Activated naive CD8-positive, alpha-beta T cell treated with anti-CD3 and anti-CD28 coated beads, Interleukin-2, amount 10 ng/mL, durations not matched to agents 7 days and 5 days (primary cell): ENCODE results near the gene LONRF2. TPM values are rescaled to one million over a fixed set of nuclear protein-coding genes. Genes with fewer than 3 reads are reported as not detected.
"Not testable (repeated sequence)": the region's sequence is repeated elsewhere in the genome, so short reads cannot be mapped to it uniquely, and the experiment has no call there.

Experiments
- ATAC-seq: fragments of 150-1000 bp; cut with Tn5 transposase; one replicate; pipeline ENCODE4 v1.10.0; 2021; ENCODE audit warnings: low read depth, moderate library complexity
- POLR2A ChIA-PET: fragments of 350-600 bp; sonication (Branson Sonifier 250); formaldehyde crosslinking; loops from one replicate; lab custom pipeline; 2021; ENCODE audit warnings: antibody characterized with exemption; lab: Charles Lee
- DNase-seq: peaks from one replicate; pipeline ENCODE4 v3.0.0; 2021
- H3K27ac Mint-ChIP-seq: one replicate; pipeline ENCODE4 v1.8.0; 2022; ENCODE audit warnings: mild to moderate bottlenecking, mixed read lengths
- H3K27me3 Mint-ChIP-seq: one replicate; pipeline ENCODE4 v1.8.0; 2022; ENCODE audit warnings: mild to moderate bottlenecking, moderate library complexity, mixed read lengths
- H3K36me3 Mint-ChIP-seq: one replicate; pipeline ENCODE4 v1.8.0; 2021; ENCODE audit warnings: mild to moderate bottlenecking, mixed read lengths
- H3K4me1 Mint-ChIP-seq: one replicate; pipeline ENCODE4 v1.8.0; 2021; ENCODE audit warnings: mixed read lengths
- H3K4me3 Mint-ChIP-seq: one replicate; pipeline ENCODE4 v1.8.0; 2022; ENCODE audit warnings: mild to moderate bottlenecking, moderate library complexity, mixed read lengths
- H3K9me3 Mint-ChIP-seq: one replicate; pipeline ENCODE4 v1.8.0; 2021; ENCODE audit warnings: mixed read lengths
- total RNA-seq, 2 experiments: library from RNA; stranded (reverse); gene quantifications; one replicate each; pipeline ENCODE4 v1.2.3, GENCODE V29; 2021

The LONRF2 gene
- total RNA-seq, result under 1 TPM; 0.08 to 0.09 TPM

GRCh38 chr2:100321866-100322820, at the start of gene LONRF2:
LONRF2 (minus strand) TSS chr2:100322501; CDS start chr2:100322093, 408 bp downstream.
- Mint-ChIP-seq H3K36me3 (peaks cover 4% of the 10 kb centered on the region), H3K9me3 (peaks cover 12% of the 10 kb centered on the region), H3K4me1 (peaks cover 4% of the 10 kb centered on the region), H3K4me3 (peak within 1 kb of the TSS; percentile 60), H3K27ac (no peak within 1 kb of the TSS), H3K27me3 (peaks cover 67% of the 10 kb centered on the region)
- ATAC-seq (peak; percentile 45), DNase-seq (peak; percentile 40)
- POLR2A ChIA-PET, result no interaction called here

GRCh38 chr2:100367163-100367562, 44.9 kb upstream of the LONRF2 start:
- Mint-ChIP-seq H3K27ac (no peak overlapping the region), H3K4me1 (no peaks in the 10 kb centered on the region), H3K36me3 (no peaks in the 10 kb centered on the region), H3K27me3 (peaks cover 27% of the 10 kb centered on the region), H3K9me3 (peaks cover 12% of the 10 kb centered on the region), H3K4me3 (no peak overlapping the region)
- DNase-seq, result no peak
- POLR2A ChIA-PET, result no interaction called here
- no peak for ATAC-seq

GRCh38 chr2:100365434-100365833, 43.1 kb upstream of the LONRF2 start:
- ATAC-seq (no peak), DNase-seq (no peak)
- Mint-ChIP-seq H3K27ac (no peak overlapping the region), H3K36me3 (no peaks in the 10 kb centered on the region), H3K4me1 (no peaks in the 10 kb centered on the region), H3K9me3 (peaks cover 10% of the 10 kb centered on the region), H3K27me3 (peaks cover 14% of the 10 kb centered on the region), H3K4me3 (no peak overlapping the region)
- POLR2A ChIA-PET, result no interaction called here

- H3K9me3 Mint-ChIP-seq, H3K36me3 Mint-ChIP-seq, H3K27ac Mint-ChIP-seq, H3K4me3 Mint-ChIP-seq, ATAC-seq, POLR2A ChIA-PET, H3K4me1 Mint-ChIP-seq, H3K27me3 Mint-ChIP-seq, DNase-seq: not testable (repeated sequence)
These were observed 40.0 kb upstream of the LONRF2 start for GRCh38 chr2:100362269-100362668.

- H3K9me3 Mint-ChIP-seq, result peaks cover 6% of the 10 kb centered on the region
- no peak overlapping the region for H3K4me3 Mint-ChIP-seq
- no peaks in the 10 kb centered on the region for H3K36me3 Mint-ChIP-seq
- ATAC-seq (no peak), DNase-seq (no peak)
- no peak overlapping the region for H3K27ac Mint-ChIP-seq
- POLR2A ChIA-PET, result no interaction called here
- no peaks in the 10 kb centered on the region for H3K4me1 Mint-ChIP-seq
- H3K27me3 Mint-ChIP-seq, result peaks cover 6% of the 10 kb centered on the region
These were observed 37.3 kb upstream of the LONRF2 start for GRCh38 chr2:100359576-100359975.

GRCh38 chr2:100358554-100358953, 36.3 kb upstream of the LONRF2 start:
- DNase-seq (no peak), ATAC-seq (no peak)
- H3K36me3 Mint-ChIP-seq, result no peaks in the 10 kb centered on the region
- H3K9me3 Mint-ChIP-seq, result peaks cover 6% of the 10 kb centered on the region
- H3K27me3 Mint-ChIP-seq, result peaks cover 15% of the 10 kb centered on the region
- POLR2A ChIA-PET, result no interaction called here
- H3K27ac Mint-ChIP-seq, result no peak overlapping the region
- H3K4me1 Mint-ChIP-seq, result no peaks in the 10 kb centered on the region
- H3K4me3 Mint-ChIP-seq, result no peak overlapping the region

GRCh38 chr2:100352521-100352920, 30.2 kb upstream of the LONRF2 start:
- Mint-ChIP-seq H3K9me3 (peaks cover 1% of the 10 kb centered on the region), H3K4me1 (no peaks in the 10 kb centered on the region), H3K4me3 (no peak overlapping the region), H3K27me3 (peaks cover 16% of the 10 kb centered on the region), H3K27ac (no peak overlapping the region), H3K36me3 (no peaks in the 10 kb centered on the region)
- no peak for ATAC-seq
- POLR2A ChIA-PET, result no interaction called here
- DNase-seq, result no peak

- H3K4me1 Mint-ChIP-seq, result no peaks in the 10 kb centered on the region
- H3K27ac Mint-ChIP-seq, result no peak overlapping the region
- peaks cover 1% of the 10 kb centered on the region for H3K9me3 Mint-ChIP-seq
- no peak overlapping the region for H3K4me3 Mint-ChIP-seq
- POLR2A ChIA-PET, result no interaction called here
- peaks cover 21% of the 10 kb centered on the region for H3K27me3 Mint-ChIP-seq
- DNase-seq (no peak), ATAC-seq (no peak)
- H3K36me3 Mint-ChIP-seq, result no peaks in the 10 kb centered on the region
These were observed 28.4 kb upstream of the LONRF2 start for GRCh38 chr2:100350661-100351185.

GRCh38 chr2:100345144-100345543, 22.8 kb upstream of the LONRF2 start:
- H3K9me3 Mint-ChIP-seq, POLR2A ChIA-PET: not testable (repeated sequence)

GRCh38 chr2:100344433-100344832, 22.1 kb upstream of the LONRF2 start:
- H3K4me1 Mint-ChIP-seq, result no peaks in the 10 kb centered on the region
- H3K27ac Mint-ChIP-seq, result no peak overlapping the region
- no peaks in the 10 kb centered on the region for H3K36me3 Mint-ChIP-seq
- H3K9me3 Mint-ChIP-seq, result no peaks in the 10 kb centered on the region
- peaks cover 22% of the 10 kb centered on the region for H3K27me3 Mint-ChIP-seq
- POLR2A ChIA-PET, result no interaction called here
- H3K4me3 Mint-ChIP-seq, result no peak overlapping the region
- no peak for DNase-seq
- ATAC-seq, result no peak

More at GRCh38 chr2:100345144-100345543, 22.8 kb upstream of the LONRF2 start:
- H3K27me3 Mint-ChIP-seq, result peaks cover 24% of the 10 kb centered on the region
- H3K27ac Mint-ChIP-seq, H3K4me1 Mint-ChIP-seq, ATAC-seq, DNase-seq, H3K36me3 Mint-ChIP-seq, H3K4me3 Mint-ChIP-seq: not testable (repeated sequence)

- H3K9me3 Mint-ChIP-seq, DNase-seq, POLR2A ChIA-PET, H3K4me3 Mint-ChIP-seq, H3K4me1 Mint-ChIP-seq, ATAC-seq, H3K36me3 Mint-ChIP-seq, H3K27ac Mint-ChIP-seq: not testable (repeated sequence)
- peaks cover 22% of the 10 kb centered on the region for H3K27me3 Mint-ChIP-seq
These were observed 20.2 kb upstream of the LONRF2 start for GRCh38 chr2:100342466-100342865.

GRCh38 chr2:100339823-100340222, 17.5 kb upstream of the LONRF2 start:
- Mint-ChIP-seq H3K27ac (no peak overlapping the region), H3K4me1 (no peaks in the 10 kb centered on the region), H3K9me3 (no peaks in the 10 kb centered on the region)

GRCh38 chr2:100334929-100335328, 12.6 kb upstream of the LONRF2 start:
- Mint-ChIP-seq H3K4me3 (no peak overlapping the region), H3K9me3 (peaks cover 2% of the 10 kb centered on the region), H3K27me3 (peaks cover 13% of the 10 kb centered on the region), H3K36me3 (no peaks in the 10 kb centered on the region), H3K27ac (no peak overlapping the region), H3K4me1 (no peaks in the 10 kb centered on the region)
- ATAC-seq (no peak), DNase-seq (no peak)
- POLR2A ChIA-PET, result no interaction called here

More at GRCh38 chr2:100339823-100340222, 17.5 kb upstream of the LONRF2 start:
- peaks cover 10% of the 10 kb centered on the region for H3K27me3 Mint-ChIP-seq
- H3K36me3 Mint-ChIP-seq, result no peaks in the 10 kb centered on the region
- no peak for ATAC-seq
- no peak for DNase-seq
- POLR2A ChIA-PET, result no interaction called here
- H3K4me3 Mint-ChIP-seq, result no peak overlapping the region

GRCh38 chr2:100327742-100328141, 5.4 kb upstream of the LONRF2 start:
- no peak overlapping the region for H3K4me3 Mint-ChIP-seq
- H3K9me3 Mint-ChIP-seq, result peaks cover 2% of the 10 kb centered on the region
- DNase-seq, result no peak
- no peak overlapping the region for H3K27ac Mint-ChIP-seq
- peaks cover 51% of the 10 kb centered on the region for H3K27me3 Mint-ChIP-seq
- no peaks in the 10 kb centered on the region for H3K36me3 Mint-ChIP-seq
- POLR2A ChIA-PET, result no interaction called here
- no peak for ATAC-seq
- H3K4me1 Mint-ChIP-seq, result no peaks in the 10 kb centered on the region
